HG03378 (cell line): ENCODE data around the gene PDGFC.

ENCODE experiments used
- ATAC-seq: cut with Tn5 transposase; IDR thresholded peaks from one replicate; pipeline ENCODE4 v1.9.1; 2021; ENCODE audit warnings: mild to moderate bottlenecking, moderate library complexity; ENCODE audit not compliant: unreplicated experiment

Gene PDGFC

GRCh38 chr4:156754832-156755570, 216.6 kb downstream of the PDGFC start:
- no peak for ATAC-seq

- ATAC-seq = no peak
These were observed 220.1 kb downstream of the PDGFC start for GRCh38 chr4:156751486-156751885.

- ATAC-seq = no peak
These were observed 221.9 kb downstream of the PDGFC start for GRCh38 chr4:156749426-156750403.

GRCh38 chr4:156746111-156746510, 225.5 kb downstream of the PDGFC start:
- ATAC-seq = no peak

- ATAC-seq = no peak
These were observed 232.8 kb downstream of the PDGFC start for GRCh38 chr4:156738766-156739165.

- ATAC-seq = no peak
These were observed 236.4 kb downstream of the PDGFC start for GRCh38 chr4:156734965-156735895.

- no peak for ATAC-seq
These were observed 238.0 kb downstream of the PDGFC start for GRCh38 chr4:156733582-156733981.

- no peak for ATAC-seq
These were observed 239.0 kb downstream of the PDGFC start for GRCh38 chr4:156732634-156733033.

- ATAC-seq = no peak
These were observed 242.2 kb downstream of the PDGFC start for GRCh38 chr4:156729416-156729815.

- no peak for ATAC-seq
These were observed 246.3 kb downstream of the PDGFC start for GRCh38 chr4:156725257-156725656.

- ATAC-seq = no peak
These were observed 247.5 kb downstream of the PDGFC start for GRCh38 chr4:156723951-156724668.

GRCh38 chr4:156718226-156718625, 253.4 kb downstream of the PDGFC start:
- ATAC-seq = no peak

- ATAC-seq = no peak
These were observed 260.4 kb downstream of the PDGFC start for GRCh38 chr4:156711193-156711590.
